ENCODE measurements around the gene NHLH1.

DNA sequence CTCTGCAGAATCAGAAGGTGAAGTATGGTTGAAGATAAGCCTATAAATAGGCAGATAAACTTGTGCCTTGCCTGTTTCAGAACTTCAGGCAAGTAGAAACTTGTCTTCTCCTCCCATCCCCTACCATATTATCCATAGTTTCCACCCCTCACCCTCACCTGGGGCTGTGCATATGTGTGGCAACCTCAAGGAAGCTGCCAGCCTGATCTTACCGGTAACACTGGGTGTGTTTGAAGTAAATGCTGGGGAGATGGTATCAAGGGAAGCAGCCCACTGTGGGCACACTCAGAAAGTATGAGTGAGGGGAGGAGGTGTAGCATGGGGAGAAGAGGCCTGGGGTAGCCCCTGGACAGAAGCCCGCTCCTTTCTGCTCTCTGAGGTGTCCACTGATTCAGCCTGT is 48.0 kb downstream of the NHLH1 start:
- TF ChIP-seq, protein P1, sequence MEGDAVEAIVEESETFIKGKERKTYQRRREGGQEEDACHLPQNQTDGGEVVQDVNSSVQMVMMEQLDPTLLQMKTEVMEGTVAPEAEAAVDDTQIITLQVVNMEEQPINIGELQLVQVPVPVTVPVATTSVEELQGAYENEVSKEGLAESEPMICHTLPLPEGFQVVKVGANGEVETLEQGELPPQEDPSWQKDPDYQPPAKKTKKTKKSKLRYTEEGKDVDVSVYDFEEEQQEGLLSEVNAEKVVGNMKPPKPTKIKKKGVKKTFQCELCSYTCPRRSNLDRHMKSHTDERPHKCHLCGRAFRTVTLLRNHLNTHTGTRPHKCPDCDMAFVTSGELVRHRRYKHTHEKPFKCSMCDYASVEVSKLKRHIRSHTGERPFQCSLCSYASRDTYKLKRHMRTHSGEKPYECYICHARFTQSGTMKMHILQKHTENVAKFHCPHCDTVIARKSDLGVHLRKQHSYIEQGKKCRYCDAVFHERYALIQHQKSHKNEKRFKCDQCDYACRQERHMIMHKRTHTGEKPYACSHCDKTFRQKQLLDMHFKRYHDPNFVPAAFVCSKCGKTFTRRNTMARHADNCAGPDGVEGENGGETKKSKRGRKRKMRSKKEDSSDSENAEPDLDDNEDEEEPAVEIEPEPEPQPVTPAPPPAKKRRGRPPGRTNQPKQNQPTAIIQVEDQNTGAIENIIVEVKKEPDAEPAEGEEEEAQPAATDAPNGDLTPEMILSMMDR (IDR thresholded peaks at IDR 0.05; ENCODE audit: insufficient read depth, low read length, poor library complexity, severe bottlenecking) = no peak
- no peak for TF ChIP-seq EZH2phosphoT487 (conservative IDR thresholded peaks at IDR 0.05; ENCODE audit: low read length)

Measured in SU-DHL-6 (cell line).